WERI-Rb-1 (cell line): ENCODE results near the gene C19orf85.

ENCODE experiments used
- DNase-seq: peaks from one replicate; pipeline ENCODE4 v3.0.0-alpha.2; 2020
- H3K27ac ChIP-seq: fragments of 250-450 bp; sonication (Bioruptor Pico); 2 replicates; pipeline ENCODE4 v1.5.1; 2020; ENCODE audit warnings: mild to moderate bottlenecking, moderate library complexity
- H3K27me3 ChIP-seq: fragments of 250-450 bp; sonication (Bioruptor Pico); 2 replicates; pipeline ENCODE4 v1.5.1; 2021; ENCODE audit warnings: mild to moderate bottlenecking, low read depth, moderate library complexity; ENCODE audit not compliant: insufficient read depth, severe bottlenecking
- H3K36me3 ChIP-seq: fragments of 250-450 bp; sonication (Bioruptor Pico); 2 replicates; pipeline ENCODE4 v1.5.1; 2020; ENCODE audit warnings: mild to moderate bottlenecking, moderate library complexity
- H3K4me3 ChIP-seq: 2 replicates; pipeline ENCODE4 v1.5.1; 2011; ENCODE audit warnings: low read depth, mild to moderate bottlenecking, control low read depth, low read length
- H3K9me3 ChIP-seq: fragments of 250-450 bp; sonication (Bioruptor Pico); 2 replicates; pipeline ENCODE4 v1.5.1; 2021; ENCODE audit warnings: mild to moderate bottlenecking, moderate library complexity; ENCODE audit not compliant: severe bottlenecking
- TF ChIP-seq, protein P1 (sequence below): IDR thresholded peaks from 2 replicates; pipeline ENCODE4 v1.5.1; 2011; ENCODE audit warnings: low read depth, mild to moderate bottlenecking, control low read depth, inconsistent platforms, low read length

Gene C19orf85

GRCh38 chr19:55467236-55468053 lies 2.9 kb upstream of the C19orf85 start:
- DNase-seq: peak; percentile 48
- Histone ChIP-seq H3K27me3 (no peaks in the 10 kb centered on the region), H3K9me3 (no peaks in the 10 kb centered on the region), H3K27ac (no peak overlapping the region), H3K4me3 (no peak overlapping the region), H3K36me3 (no peaks in the 10 kb centered on the region)
- TF ChIP-seq, protein P1, sequence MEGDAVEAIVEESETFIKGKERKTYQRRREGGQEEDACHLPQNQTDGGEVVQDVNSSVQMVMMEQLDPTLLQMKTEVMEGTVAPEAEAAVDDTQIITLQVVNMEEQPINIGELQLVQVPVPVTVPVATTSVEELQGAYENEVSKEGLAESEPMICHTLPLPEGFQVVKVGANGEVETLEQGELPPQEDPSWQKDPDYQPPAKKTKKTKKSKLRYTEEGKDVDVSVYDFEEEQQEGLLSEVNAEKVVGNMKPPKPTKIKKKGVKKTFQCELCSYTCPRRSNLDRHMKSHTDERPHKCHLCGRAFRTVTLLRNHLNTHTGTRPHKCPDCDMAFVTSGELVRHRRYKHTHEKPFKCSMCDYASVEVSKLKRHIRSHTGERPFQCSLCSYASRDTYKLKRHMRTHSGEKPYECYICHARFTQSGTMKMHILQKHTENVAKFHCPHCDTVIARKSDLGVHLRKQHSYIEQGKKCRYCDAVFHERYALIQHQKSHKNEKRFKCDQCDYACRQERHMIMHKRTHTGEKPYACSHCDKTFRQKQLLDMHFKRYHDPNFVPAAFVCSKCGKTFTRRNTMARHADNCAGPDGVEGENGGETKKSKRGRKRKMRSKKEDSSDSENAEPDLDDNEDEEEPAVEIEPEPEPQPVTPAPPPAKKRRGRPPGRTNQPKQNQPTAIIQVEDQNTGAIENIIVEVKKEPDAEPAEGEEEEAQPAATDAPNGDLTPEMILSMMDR: peak; percentile 85

DNA sequence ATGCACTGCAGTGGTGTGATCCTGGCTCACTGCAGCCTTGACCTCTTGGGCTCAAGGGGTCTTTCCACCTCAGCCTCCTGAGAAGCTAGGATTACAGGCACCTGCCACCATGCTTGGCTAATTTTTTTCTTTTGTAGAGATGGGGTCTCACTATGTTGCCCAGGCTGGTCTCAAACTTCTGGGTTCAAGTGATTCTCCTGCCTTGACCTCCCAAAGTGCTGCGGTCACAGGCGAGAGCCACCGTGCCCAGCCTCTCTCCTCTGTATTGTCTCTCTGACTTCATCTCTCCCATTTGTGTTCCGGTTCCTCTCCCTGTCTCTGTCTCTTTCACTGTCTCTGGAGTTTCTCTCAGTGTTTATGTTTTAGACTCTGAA lies 1.7 kb upstream of the C19orf85 start:
- no peak for DNase-seq
- Histone ChIP-seq H3K27me3 (no peaks in the 10 kb centered on the region), H3K9me3 (no peaks in the 10 kb centered on the region), H3K36me3 (peaks cover 1% of the 10 kb centered on the region; the same call in 1 of the 2 replicates), H3K4me3 (no peak overlapping the region), H3K27ac (no peak overlapping the region)
- TF ChIP-seq, protein P1: no peak

GRCh38 chr19:55465460-55466240 lies 1.1 kb upstream of the C19orf85 start:
- peaks cover 2% of the 10 kb centered on the region; the same call in 1 of the 2 replicates for H3K36me3 ChIP-seq
- no peaks in the 10 kb centered on the region for H3K27me3 ChIP-seq
- TF ChIP-seq, protein P1: no peak
- no peak for DNase-seq
- no peak overlapping the region for H3K4me3 ChIP-seq
- H3K27ac ChIP-seq: no peak overlapping the region
- no peaks in the 10 kb centered on the region for H3K9me3 ChIP-seq

DNA sequence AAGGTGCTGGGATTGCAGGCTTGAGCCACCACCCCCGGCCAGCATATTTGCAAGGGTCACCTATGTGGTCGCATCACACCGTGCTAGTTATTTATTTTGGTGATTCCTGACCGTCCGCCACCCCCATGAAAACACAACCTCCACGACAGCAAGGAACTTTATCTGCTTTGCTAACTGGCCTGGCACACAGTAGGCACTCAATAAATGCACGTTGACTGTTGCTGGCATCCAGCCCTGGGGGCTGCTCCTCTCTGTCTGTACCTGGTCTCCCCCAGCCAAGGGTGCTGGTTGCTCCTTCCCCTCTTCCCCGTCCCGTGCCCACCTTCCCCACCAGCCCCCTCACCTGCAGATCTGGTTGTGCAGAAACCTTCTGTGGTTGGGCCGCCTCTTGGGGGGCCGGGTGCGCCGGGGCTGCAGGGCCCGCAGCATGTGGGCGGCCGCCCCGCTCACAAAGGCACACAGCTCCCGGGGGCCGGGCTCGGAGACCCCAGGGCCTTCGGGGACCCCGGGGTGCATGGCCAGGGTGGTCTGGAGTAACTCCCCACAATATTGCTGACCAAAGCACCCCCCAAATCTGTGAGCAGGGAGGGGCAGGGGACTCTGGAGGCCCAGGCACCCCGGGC lies 401 bp downstream of the C19orf85 start:
- H3K36me3 ChIP-seq: peaks cover 2% of the 10 kb centered on the region; the same call in 1 of the 2 replicates
- TF ChIP-seq, protein P1: no peak
- no peaks in the 10 kb centered on the region for H3K9me3 ChIP-seq
- H3K27me3 ChIP-seq: no peaks in the 10 kb centered on the region
- no peak overlapping the region for H3K27ac ChIP-seq
- no peak for DNase-seq
- H3K4me3 ChIP-seq: no peak overlapping the region

DNA sequence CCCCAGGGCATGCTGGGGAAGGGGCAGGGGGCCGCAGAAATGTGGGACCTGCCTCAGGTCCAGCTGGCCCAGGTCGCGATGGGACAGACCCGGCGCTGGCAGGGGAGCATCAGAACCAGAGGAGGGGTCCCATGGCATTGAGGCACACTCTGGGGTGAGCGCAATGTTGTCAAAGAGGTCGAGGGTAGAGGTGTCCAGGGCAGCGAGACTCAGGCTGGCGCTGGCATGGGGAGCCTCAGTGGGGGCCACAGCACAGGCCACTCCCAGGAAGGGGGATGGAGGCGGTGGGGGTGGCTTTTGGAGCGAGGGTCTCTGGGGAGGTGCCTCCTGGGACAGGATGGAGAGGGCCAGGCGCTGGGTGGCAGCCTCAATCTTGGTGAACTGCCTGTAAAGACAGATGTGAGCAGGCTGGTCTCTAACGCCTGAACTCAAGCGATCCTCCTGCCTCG lies 944 bp downstream of the C19orf85 start:
- H3K4me3 ChIP-seq: no peak overlapping the region
- H3K27me3 ChIP-seq: no peaks in the 10 kb centered on the region
- no peak for DNase-seq
- TF ChIP-seq, protein P1: no peak
- H3K36me3 ChIP-seq: peaks cover 2% of the 10 kb centered on the region; the same call in 1 of the 2 replicates
- no peaks in the 10 kb centered on the region for H3K9me3 ChIP-seq
- H3K27ac ChIP-seq: no peak overlapping the region
